A204.1 (cell line): Measurements from ENCODE around the gene RERE.
"Not testable (repeated sequence)": the region's sequence is repeated elsewhere in the genome, so short reads cannot be mapped to it uniquely, and the experiment has no call there.

Source experiments
- FAIRE-seq: peaks from 2 replicates; lab custom pipeline; 2012; peaks lifted over from hg19 to GRCh38; lab: Jason Lieb, UNC

Gene RERE

GRCh38 chr1:8751984-8752383, 65.5 kb downstream of the RERE start:
- no peak for FAIRE-seq

- FAIRE-seq, result no peak
Measured at GRCh38 chr1:8747879-8748825, 69.3 kb downstream of the RERE start.

- no peak for FAIRE-seq
Measured at GRCh38 chr1:8746554-8746953, 70.9 kb downstream of the RERE start.

DNA sequence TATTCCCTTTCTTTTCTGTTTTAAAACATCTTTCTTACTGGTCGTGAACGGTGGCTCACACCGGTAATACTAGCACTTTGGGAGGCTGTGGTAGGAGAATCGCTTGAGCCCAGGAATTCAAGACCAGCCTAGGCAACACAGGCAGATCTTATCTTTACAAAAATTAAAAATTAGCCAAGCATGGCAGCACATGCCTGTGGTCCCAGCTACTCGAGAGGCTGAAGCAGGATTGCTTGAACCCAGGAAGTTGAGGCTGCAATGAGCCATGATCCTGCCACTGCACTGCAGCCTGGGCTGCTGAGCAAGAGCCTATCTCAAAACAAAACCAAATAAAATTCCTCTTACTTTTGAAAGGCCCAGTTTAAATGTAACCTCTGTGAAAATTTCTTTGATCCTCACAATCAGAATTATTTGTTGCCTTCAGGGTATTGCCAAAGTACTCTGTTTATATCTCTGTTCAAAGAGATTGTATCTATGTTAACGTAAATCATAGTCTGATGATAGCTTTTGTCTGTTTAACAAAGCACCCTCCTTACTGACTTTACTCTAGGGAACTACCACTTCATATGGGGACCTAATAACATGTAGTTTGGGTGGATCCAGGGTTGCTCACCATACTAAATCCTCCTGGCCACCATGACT, 71.6 kb downstream of the RERE start:
- no peak for FAIRE-seq

- FAIRE-seq, result no peak
Measured at GRCh38 chr1:8745346-8745745, 72.1 kb downstream of the RERE start.

DNA sequence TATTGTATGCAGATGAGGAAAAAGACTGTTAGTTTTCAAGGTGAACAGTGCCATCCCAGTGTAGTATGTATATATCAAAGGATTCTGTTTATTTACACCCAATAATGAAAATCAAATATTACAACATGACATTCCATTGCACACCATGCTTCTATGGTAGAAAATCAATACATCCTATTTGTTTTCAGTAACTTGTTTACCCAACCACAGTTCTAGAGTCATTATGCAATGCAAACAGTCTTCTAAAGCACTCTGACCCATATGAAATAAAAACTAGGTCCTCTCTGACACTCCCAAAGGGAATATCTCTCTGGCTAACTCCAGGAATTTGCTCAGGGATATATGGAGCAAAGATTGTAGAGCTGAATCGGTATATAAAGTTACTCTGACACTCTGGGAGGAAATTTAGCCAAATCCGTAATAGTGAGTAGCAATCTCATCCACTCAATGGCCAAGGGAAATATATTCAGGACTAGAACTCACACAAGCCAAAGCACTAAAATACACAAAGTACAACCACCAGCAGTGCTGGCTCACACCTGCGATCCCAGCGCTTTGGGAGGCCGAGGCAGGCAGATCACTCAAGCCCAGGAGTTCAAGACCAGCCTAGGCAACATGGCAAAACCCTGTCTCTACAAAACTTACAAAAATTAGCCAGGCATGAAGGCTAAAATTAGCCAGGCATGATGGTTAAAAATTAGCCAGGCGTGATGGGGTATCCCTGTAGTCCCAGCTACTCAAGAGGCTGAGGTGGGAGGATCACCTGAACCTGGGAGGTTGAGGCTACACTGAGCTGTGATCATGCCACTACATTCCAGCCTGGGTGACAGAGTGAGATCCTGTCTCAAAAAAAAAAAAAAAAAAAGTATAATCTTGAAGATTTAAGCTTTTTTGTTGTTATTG, 75.2 kb downstream of the RERE start:
- FAIRE-seq, result no peak

DNA sequence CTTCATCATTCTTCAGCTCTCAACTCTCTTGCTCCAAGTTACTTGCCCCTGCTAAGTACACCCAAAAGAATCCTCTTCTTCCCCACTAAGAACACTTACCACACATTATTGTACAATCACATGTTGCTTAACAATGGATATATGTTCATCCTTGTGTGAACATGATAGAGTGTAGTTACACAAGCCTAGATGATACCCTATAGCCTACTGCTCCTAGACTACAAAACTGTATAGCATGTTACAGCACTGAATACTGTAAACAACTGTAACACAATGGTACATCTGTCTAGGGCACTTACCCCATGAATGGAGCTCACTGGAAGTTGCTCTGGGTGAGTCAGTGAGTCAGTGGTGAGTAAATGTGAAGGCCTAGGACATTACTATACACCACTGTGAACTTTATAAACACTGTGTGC, 77.4 kb downstream of the RERE start:
- no peak for FAIRE-seq

GRCh38 chr1:8739377-8739776, 78.1 kb downstream of the RERE start:
- FAIRE-seq, result no peak

- FAIRE-seq, result no peak
Measured at GRCh38 chr1:8736927-8737326, 80.5 kb downstream of the RERE start.

- FAIRE-seq, result no peak
Measured at GRCh38 chr1:8733484-8733883, 84.0 kb downstream of the RERE start.

GRCh38 chr1:8731162-8731561, 86.3 kb downstream of the RERE start:
- FAIRE-seq, result no peak

DNA sequence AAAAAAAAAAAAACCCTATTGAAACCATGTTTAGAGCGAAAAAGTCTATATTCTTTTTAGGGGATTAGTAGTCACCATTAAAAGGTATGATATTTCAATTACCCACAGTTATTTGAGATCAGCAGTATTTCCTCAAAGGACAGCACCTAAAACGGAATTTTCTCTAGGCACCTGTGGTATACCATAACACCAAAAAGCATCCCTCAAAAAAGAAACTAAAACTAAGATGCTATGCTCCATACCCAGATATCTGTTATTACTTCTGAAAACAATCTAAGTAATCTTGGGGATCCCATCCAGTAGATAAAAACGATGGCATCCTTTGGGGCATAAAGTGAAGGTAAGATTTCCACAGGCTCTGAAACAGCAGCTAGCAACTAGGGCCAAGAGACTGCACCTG, 89.0 kb downstream of the RERE start:
- FAIRE-seq, result no peak

- FAIRE-seq, result no peak
Measured at GRCh38 chr1:8727809-8728213, 89.6 kb downstream of the RERE start.

- FAIRE-seq, result not testable (repeated sequence)
Measured at GRCh38 chr1:8727316-8727715, 90.1 kb downstream of the RERE start.

DNA sequence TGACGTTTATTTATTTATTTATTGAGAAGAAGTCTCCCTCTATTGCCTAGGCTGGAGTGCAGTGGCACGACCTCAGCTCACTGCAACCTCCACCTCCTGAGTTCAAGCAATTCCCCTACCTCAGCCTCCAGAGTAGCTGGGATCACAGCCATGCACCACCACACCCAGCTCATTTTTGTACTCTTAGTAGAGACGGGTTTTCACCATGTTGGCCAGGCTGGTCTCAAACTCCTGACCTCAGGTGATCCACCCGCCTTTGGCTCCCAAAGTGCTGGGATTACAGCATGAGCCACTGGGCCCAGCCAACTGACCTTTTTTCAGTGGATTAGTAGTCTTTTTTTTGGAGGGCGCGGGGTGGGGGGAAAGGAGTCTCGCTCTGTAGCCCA, 90.6 kb downstream of the RERE start:
- FAIRE-seq, result not testable (repeated sequence)

GRCh38 chr1:8723010-8723409, 94.4 kb downstream of the RERE start:
- FAIRE-seq, result no peak

- FAIRE-seq, result no peak
Measured at GRCh38 chr1:8722366-8722765, 95.1 kb downstream of the RERE start.

DNA sequence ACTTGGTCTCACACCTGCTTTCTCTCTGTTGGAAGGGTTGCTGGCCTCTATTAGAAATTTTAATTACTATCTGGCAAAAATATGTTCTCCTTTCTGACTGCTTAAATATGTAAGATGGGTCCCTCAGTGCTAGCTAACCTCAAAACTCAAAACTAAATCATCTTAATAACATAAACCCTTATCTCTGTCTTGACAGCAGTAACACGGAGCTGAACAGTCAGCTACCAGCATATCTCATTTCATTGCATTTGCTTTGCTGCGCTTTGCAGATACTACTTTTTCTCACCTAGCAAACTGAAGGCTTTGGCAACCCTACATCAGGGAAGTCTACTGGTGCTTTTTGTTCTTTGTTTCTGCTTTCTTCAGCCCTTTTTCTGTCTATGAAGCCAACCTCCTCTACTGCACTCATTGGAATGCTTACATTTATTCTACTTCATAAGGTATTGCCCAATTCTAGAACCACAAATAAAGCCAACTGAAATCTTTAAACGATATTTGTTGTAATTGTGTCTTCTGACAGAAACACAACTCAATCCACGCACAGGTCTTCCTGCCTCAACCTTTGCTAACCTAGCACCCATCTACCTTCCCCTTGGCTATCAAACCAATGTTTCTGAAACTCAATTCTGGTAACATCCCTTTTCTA, 95.6 kb downstream of the RERE start:
- no peak for FAIRE-seq

- FAIRE-seq, result no peak
Measured at GRCh38 chr1:8720347-8720746, 97.1 kb downstream of the RERE start.

GRCh38 chr1:8718850-8719361, 98.5 kb downstream of the RERE start:
- FAIRE-seq, result no peak

DNA sequence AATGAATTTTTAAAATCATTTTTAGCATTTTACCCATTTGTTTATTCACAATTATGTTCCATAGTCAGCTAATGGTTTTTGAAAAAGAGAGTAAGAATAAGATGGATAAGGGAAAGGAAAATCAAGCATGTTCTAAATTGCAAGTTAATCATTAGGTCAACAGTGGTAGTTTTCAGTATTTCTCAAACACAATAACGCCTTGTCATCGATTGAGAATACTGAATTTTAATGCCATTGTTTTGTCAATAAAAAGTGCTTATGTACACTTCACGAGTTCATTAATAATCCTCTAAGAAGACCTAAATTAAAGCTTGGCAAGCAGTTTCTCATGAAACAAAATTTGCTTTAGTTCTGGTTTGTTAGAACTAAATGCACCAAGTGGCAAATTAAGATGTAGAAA, 100.3 kb downstream of the RERE start:
- FAIRE-seq, result no peak

DNA sequence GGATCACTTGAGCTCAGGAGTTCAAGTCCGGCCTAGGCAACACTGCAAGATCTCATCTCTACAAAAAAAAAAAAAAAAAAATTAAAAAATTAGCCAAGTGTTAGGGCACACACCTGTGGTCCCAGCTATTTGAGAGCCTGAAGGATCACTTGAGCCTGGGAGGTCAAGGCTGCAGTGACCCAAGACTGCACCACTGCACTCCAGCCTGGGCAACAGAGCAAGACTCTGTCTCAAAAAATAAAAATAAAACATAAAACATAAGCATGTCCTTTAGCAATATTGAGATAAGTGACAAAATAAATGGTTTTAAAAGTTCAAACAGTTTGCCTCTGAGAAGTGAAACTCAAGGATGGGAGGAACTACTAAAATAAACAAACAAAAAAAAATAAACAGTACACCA, 101.2 kb downstream of the RERE start:
- no peak for FAIRE-seq
